AG04449 (cell line): ENCODE data around the gene KCTD3.

Experiments
- CTCF ChIA-PET: fragments of 350-600 bp; formaldehyde crosslinking; extraction: SDS; loops from one replicate; lab custom pipeline; 2021; ENCODE audit warnings: antibody characterized with exemption; lab: Yijun Ruan, JAX
- POLR2A ChIA-PET: fragments of 400-600, 350-600 bp; formaldehyde crosslinking; extraction: SDS; loops from one replicate; lab custom pipeline; 2020; ENCODE audit warnings: antibody characterized with exemption, inconsistent platforms; lab: Yijun Ruan, JAX
- DNase-seq: peaks from one replicate; pipeline ENCODE4 v3.0.0-alpha.2; 2010; ENCODE audit warnings: low read depth, low spot score
- H3K4me3 ChIP-seq: 2 replicates; pipeline ENCODE4 v1.5.1; 2011; ENCODE audit warnings: low read depth, mild to moderate bottlenecking, control low read depth, low read length
- TF ChIP-seq, protein P1 (sequence below): IDR thresholded peaks from one replicate; pipeline ENCODE4 v1.5.1; 2011; ENCODE audit warnings: mild to moderate bottlenecking, moderate library complexity, low read length, control low read depth, inconsistent platforms; ENCODE audit not compliant: insufficient read depth; ENCODE audit errors: missing control alignments

Gene KCTD3

GRCh38 chr1:215547011-215547410 is 20.1 kb upstream of the KCTD3 start:
- DNase-seq, result no peak
- ChIA-PET CTCF (no interaction called here), POLR2A (no interaction called here)
- no peak overlapping the region for H3K4me3 ChIP-seq
- TF ChIP-seq, protein P1, sequence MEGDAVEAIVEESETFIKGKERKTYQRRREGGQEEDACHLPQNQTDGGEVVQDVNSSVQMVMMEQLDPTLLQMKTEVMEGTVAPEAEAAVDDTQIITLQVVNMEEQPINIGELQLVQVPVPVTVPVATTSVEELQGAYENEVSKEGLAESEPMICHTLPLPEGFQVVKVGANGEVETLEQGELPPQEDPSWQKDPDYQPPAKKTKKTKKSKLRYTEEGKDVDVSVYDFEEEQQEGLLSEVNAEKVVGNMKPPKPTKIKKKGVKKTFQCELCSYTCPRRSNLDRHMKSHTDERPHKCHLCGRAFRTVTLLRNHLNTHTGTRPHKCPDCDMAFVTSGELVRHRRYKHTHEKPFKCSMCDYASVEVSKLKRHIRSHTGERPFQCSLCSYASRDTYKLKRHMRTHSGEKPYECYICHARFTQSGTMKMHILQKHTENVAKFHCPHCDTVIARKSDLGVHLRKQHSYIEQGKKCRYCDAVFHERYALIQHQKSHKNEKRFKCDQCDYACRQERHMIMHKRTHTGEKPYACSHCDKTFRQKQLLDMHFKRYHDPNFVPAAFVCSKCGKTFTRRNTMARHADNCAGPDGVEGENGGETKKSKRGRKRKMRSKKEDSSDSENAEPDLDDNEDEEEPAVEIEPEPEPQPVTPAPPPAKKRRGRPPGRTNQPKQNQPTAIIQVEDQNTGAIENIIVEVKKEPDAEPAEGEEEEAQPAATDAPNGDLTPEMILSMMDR, result no peak

DNA sequence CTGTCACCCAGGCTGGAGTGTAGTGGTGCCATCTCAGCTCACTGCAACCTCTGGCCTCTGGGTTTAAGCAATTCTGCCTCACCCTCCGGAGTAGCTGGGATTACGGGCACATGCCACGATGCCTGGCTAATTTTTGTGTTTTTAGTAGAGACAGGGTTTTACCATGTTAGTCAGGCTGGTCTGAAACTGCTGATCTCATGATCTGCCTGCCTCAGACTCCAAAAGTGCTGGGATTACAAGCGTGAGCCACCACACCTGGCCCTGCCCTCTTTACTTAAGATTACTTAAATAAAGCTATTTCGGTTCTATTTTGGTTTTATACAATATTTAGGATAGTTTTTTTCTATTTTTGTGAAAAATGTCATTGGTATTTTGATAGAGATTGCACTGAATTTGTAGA is 15.3 kb upstream of the KCTD3 start:
- POLR2A ChIA-PET, result no interaction called here
- no peak for DNase-seq
- CTCF ChIA-PET, result no interaction called here
- TF ChIP-seq, protein P1, result no peak
- H3K4me3 ChIP-seq, result no peak overlapping the region

GRCh38 chr1:215554865-215555264 is 12.2 kb upstream of the KCTD3 start:
- POLR2A ChIA-PET, result no interaction called here
- TF ChIP-seq, protein P1, result no peak
- CTCF ChIA-PET, result no interaction called here

GRCh38 chr1:215555531-215555930 is 11.6 kb upstream of the KCTD3 start:
- CTCF ChIA-PET, result no interaction called here
- TF ChIP-seq, protein P1, result no peak
- POLR2A ChIA-PET, result no interaction called here
- H3K4me3 ChIP-seq, result no peak overlapping the region
- DNase-seq, result no peak

More at GRCh38 chr1:215554865-215555264, 12.2 kb upstream of the KCTD3 start:
- no peak for DNase-seq
- no peak overlapping the region for H3K4me3 ChIP-seq

GRCh38 chr1:215556996-215557395 is 10.1 kb upstream of the KCTD3 start:
- CTCF ChIA-PET, result interaction anchor here (2.2 kb wide), 1 partner anchor 30 kb away, joined by 5 read pairs; no protein-coding TSS in a partner anchor
- DNase-seq, result no peak
- TF ChIP-seq, protein P1, result no peak
- no peak overlapping the region for H3K4me3 ChIP-seq
- POLR2A ChIA-PET, result no interaction called here

GRCh38 chr1:215557504-215557903 is 9.6 kb upstream of the KCTD3 start:
- POLR2A ChIA-PET, result no interaction called here

More at GRCh38 chr1:215557504-215557903, 9.6 kb upstream of the KCTD3 start:
- TF ChIP-seq, protein P1, result no peak
- no peak for DNase-seq
- no peak overlapping the region for H3K4me3 ChIP-seq
- CTCF ChIA-PET, result interaction anchor here (0.6 to 2.2 kb wide), 3 partner anchors 15 to 921 kb away, joined by 3 to 5 read pairs (median 4); no protein-coding TSS in a partner anchor
